T47D (cell line): ENCODE measurements around the gene RAB11FIP2.

ENCODE experiments used
- DNase-seq, 2 experiments: peaks; one replicate each; pipeline versions ENCODE4 v3.0.0 to v3.0.0-alpha.2; 2011 to 2012; ENCODE audit warnings: low read depth in 1 of 2, low spot score in 1 of 2
- JUND ChIP-seq: IDR thresholded peaks from 2 replicates; pipeline ENCODE4 v1.6.1; 2012; ENCODE audit warnings: low read depth
- in situ Hi-C: cut with HindIII; loops from 2 replicates; pipeline ENCODE4 v1.10.0; 2016; ENCODE audit warnings: low sequenced_read_pairs, low pct_unique_long_range_greater_than_20kb

The RAB11FIP2 gene

DNA sequence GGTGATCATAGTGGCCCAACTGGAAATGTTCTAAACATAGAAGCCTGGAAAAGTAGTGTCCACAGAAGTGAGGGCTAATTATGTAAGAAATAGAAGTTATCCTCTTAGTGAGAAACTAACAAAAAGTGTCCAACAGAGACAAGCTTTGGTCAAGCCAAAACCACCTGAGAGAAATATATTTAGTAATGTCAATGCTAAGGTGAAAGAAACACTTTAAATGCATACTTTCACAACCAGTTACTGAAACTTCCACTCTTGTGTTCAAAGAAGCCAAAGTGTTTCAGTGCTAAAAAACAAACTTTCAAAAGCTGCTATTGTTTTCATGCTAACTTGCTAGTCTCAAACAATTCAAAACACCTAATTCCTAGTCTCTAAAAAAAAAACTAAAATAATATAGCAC, 18.1 kb downstream of the RAB11FIP2 start:
- no peak for TF ChIP-seq JUND
- in situ Hi-C loops = no loop called here
- DNase-seq = no peak

DNA sequence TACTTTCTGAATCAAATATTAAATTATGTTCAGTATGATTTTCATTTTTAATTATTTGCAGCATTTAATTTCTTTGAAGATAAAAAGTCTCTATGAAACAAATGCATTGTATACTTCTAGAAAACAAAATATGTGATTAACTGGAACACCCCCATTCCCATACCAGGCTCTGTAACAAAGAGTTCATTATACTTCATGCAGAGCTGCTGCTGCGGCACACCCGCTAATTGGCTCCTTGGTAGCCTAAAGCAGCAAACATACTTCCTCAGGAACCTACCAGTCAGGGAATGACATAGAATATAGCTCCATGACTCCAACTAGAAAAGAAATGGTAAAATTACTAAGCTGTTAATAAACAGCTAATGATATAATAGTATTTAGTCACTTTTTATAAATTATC, 19.3 kb downstream of the RAB11FIP2 start:
- in situ Hi-C loops = no loop called here
- DNase-seq = no peak
- no peak for TF ChIP-seq JUND

DNA sequence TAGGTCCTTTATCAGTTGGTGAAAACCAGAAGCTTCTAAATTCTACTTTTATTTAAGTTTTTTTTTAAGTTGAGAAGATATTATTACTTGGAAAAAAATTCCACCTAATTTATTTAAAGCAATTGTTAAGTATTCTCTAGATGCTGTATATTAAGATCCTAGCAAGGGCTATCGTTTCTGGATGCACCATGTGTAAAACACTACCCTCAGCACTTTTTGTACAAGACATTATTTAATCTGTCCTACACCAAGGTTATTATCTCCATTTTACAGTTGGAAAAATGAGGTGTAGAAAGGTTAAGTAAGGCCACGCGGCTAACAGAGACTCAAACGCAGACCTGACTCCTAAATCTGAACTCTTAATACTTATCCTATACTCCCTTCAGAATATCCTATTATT, 19.8 kb downstream of the RAB11FIP2 start:
- TF ChIP-seq JUND = no peak
- no peak for DNase-seq
- in situ Hi-C loops = no loop called here

DNA sequence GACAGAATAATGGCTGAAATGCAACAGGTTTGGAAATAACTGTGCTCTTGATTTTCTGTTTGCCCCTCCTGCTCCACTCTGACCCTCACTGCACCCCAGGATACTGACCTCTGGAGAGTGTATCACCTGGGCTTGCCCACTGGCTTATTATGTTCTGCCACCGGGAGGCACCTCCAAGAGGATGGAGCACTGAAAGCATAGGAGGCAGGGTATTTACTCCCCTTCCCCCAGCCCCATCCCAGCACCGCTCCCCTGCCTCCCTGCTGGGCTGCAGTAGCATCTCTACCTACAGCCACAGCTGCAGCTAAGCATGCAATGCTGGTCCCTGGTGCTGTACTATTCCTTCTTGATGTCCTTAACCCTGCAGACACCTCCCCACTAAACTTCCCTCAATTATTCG, 26.4 kb downstream of the RAB11FIP2 start:
- DNase-seq = no peak
- in situ Hi-C loops = no loop called here
- TF ChIP-seq JUND = no peak

DNA sequence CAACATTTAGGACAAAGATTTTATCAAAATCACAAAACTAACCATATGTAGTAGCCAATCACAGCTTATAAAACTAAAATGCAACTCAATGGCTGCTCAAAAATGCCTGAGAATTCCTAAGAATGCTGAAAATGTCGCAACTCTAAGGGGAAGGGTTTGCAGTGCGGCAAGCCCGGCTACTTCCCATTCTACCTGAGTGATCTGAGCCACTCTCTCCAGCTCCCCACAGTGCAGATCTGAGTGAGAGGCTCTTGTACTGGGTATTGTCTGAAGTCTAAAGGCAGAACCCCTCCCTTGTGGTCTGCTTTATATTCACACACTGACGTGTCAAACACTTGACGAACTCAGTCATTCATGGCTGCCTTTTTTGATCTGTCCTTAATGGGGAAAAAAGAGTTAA, 28.9 kb downstream of the RAB11FIP2 start:
- no peak for DNase-seq
- in situ Hi-C loops = no loop called here
- TF ChIP-seq JUND = no peak

DNA sequence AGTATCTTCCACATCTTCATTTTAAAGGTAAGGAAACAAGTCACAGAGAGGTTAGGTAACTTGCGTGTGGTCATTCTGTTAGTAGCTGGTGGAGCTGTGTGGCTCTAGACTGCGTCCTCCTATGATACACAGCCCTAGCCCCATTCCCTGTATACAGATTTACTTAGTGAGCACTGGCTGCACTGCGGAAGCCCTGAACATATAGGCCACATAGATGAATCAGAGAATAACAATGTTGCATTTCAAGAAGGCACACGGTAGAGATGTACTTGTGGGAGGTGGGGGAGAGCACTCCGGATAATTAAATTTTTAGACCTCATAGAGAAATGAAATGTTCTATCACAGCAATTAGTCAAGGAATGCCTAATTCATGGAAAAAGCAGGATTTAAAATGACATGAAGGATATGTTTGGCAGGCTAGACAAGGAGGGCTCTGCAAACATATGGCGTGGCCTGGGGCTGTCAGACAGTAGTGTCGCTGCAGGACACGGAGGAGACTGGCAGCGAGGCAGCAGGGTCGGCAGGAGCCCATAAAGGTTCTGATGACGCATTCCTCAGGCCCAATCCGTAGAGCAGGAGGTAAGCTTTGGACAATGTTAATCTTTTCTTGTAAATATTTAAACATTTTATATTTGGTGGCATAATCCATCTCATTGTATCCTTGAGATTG, 29.5 kb downstream of the RAB11FIP2 start:
- TF ChIP-seq JUND = no peak
- DNase-seq = no peak
- in situ Hi-C loops = no loop called here

DNA sequence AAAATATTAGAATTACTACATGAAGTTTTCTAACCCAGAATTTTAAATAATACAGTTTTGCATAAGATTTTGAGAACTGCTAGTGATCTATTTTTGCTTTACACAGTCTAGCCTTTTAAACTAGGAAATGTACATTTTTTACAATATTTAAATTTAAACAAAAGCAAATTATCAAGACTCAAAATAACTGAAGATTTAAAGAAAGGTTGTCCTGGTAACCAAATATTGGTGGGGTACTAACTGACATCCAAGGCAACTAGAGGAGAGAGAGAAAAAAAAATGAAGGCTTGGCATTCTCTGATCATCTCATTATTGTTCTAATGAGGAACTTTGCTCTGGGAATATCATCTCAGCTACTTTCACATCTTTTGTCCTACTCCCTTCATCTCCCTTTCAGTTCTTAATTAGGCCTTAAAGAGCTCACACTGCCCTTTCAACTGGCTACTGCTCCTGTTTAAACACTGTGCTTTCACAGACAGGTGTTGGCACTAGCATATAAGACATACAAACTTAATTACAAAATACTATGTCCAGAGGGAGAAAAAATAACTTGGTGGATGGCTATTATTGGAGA, 33.7 kb downstream of the RAB11FIP2 start:
- no peak for DNase-seq
- in situ Hi-C loops = no loop called here
- TF ChIP-seq JUND = no peak

DNA sequence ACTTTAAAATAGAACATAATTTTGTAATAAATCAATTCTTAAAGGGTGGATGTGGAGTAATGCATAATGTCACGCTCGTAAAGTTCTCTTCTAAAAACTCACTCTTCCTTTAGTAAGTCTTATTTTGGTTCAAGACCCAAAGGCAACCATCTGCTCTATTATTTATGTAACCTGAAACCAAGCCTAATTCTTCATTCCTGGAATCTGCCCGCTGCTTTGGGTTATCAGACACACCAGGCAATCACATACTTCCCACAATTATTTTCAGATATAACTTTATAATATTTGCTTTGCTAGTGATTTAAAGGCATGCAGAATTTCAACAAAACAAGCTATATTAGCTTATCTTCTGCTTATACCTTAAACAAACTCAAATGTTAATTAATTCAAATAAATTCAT, 39.0 kb downstream of the RAB11FIP2 start:
- in situ Hi-C loops = no loop called here
- DNase-seq = no peak
- no peak for TF ChIP-seq JUND

DNA sequence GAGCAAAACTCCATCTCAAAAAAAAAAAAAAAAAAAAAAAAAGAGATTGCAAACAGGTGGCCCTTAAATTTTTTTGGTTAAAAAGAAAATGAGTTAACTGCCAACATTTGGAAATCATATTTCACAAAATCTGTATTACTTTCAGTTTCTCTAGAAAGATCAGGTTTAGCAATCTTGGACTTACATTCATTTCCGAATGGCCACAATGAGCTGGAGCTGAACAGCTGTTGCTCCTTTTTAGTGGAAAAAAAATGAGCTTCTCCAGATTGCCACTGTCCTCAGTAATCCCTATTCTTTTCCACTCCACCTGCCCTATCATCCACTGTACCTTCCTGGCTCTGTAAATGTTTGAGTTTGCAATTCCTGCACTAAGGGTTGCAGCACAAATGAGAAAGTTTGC, 43.6 kb downstream of the RAB11FIP2 start:
- TF ChIP-seq JUND = no peak
- DNase-seq = no peak
- in situ Hi-C loops = no loop called here

DNA sequence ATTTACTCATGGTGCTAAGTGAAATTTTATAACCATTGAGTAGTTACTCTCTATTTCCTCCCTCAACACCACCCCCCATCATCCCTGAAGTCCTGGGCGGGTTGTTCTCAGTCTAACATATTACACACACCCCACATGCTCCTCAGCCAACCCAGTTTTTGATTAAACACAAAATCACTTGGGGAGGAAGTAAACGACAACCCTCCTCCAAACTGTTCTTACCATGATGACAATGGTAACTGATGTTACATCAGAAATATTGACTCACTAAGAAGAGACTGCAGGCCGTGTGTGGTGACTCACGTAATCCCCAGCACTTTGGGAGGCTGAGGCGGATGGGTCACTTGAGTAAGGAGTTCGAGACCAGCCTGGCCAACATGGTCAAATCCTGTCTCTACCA, 44.2 kb downstream of the RAB11FIP2 start:
- no peak for DNase-seq
- TF ChIP-seq JUND = no peak
- in situ Hi-C loops = no loop called here

DNA sequence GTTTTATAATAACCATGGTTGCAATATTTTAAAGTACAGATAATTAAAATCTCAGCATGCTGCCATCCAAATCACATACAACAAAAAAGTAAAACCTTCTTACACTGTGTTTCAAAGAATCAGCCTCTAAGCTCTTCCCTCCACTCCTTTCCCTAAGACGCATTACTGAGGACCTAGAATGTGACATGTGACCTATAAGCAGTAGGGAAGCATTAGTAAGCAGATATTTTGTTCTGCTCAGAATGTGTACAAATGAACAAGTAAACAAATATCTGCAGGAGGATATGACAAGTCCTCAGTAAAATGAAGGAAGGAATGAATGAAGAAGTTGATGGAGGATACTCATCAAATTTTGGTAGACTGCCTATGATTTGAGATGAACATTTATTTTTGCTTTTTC, 49.1 kb downstream of the RAB11FIP2 start:
- no peak for TF ChIP-seq JUND
- in situ Hi-C loops = no loop called here
- DNase-seq = no peak

DNA sequence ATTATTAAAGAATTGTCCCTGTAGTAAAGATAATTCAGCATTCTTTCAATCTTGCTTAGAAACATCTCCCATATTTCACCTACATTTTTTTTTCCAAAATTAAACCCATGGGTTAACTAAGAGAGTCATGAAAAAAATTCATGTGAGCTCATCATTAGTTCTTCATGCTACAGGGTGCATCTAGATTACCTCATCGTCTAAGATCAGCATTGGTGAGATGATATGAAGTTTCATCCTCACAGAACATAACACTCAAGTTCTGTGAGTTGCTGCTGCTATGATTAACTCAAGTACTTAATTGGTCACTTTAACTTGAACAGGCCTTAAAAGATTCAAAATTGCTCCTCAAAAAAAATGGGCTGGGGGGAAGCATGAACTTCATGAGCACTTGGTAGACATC, 50.0 kb downstream of the RAB11FIP2 start:
- TF ChIP-seq JUND = no peak
- in situ Hi-C loops = no loop called here
- no peak for DNase-seq

DNA sequence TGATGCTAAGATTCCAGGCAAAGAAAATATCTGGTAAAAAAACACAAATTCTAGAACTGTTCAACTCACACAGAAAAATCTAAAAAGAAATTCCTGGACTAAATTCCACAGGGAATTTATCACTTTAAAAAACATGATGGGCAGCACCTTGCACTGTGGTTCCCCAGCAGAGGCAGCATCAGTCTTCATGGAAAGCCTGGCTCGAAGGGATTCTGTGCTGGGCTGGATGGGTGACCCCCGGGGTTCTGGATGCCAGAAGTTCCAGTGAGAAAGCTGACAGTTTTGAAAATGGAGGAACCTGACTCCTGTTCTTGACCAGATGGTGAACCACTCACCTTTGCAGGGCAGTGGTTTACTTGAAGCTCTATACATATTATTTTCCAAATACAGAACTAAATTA, 52.0 kb downstream of the RAB11FIP2 start:
- TF ChIP-seq JUND = no peak
- in situ Hi-C loops = no loop called here
- no peak for DNase-seq

DNA sequence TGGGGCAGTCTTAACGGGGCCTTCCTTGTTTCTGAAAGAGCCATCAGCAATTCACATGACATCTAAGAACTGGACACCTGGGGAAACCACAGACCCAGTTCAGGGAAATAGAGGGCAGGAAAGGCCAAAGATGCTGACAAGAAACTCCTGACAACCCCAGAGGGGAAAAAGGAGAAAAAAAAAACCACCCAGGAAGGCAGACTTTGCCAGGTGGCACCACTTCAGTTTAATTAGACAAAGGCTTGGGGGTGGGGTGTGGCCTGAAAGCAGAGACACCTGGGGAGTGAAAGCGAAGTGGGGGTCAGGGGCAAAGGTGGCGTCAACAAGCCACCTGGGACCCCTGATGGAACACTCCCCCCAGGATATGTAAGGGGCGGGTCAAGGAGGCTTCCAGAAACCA, 53.6 kb downstream of the RAB11FIP2 start:
- no peak for DNase-seq
- no peak for TF ChIP-seq JUND
- in situ Hi-C loops = no loop called here
